Measurements from ENCODE around the gene FZD8.
"Not testable (repeated sequence)": the region's sequence is repeated elsewhere in the genome, so short reads cannot be mapped to it uniquely, and the experiment has no call there.

Gene FZD8, protein sequence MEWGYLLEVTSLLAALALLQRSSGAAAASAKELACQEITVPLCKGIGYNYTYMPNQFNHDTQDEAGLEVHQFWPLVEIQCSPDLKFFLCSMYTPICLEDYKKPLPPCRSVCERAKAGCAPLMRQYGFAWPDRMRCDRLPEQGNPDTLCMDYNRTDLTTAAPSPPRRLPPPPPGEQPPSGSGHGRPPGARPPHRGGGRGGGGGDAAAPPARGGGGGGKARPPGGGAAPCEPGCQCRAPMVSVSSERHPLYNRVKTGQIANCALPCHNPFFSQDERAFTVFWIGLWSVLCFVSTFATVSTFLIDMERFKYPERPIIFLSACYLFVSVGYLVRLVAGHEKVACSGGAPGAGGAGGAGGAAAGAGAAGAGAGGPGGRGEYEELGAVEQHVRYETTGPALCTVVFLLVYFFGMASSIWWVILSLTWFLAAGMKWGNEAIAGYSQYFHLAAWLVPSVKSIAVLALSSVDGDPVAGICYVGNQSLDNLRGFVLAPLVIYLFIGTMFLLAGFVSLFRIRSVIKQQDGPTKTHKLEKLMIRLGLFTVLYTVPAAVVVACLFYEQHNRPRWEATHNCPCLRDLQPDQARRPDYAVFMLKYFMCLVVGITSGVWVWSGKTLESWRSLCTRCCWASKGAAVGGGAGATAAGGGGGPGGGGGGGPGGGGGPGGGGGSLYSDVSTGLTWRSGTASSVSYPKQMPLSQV

DNA sequence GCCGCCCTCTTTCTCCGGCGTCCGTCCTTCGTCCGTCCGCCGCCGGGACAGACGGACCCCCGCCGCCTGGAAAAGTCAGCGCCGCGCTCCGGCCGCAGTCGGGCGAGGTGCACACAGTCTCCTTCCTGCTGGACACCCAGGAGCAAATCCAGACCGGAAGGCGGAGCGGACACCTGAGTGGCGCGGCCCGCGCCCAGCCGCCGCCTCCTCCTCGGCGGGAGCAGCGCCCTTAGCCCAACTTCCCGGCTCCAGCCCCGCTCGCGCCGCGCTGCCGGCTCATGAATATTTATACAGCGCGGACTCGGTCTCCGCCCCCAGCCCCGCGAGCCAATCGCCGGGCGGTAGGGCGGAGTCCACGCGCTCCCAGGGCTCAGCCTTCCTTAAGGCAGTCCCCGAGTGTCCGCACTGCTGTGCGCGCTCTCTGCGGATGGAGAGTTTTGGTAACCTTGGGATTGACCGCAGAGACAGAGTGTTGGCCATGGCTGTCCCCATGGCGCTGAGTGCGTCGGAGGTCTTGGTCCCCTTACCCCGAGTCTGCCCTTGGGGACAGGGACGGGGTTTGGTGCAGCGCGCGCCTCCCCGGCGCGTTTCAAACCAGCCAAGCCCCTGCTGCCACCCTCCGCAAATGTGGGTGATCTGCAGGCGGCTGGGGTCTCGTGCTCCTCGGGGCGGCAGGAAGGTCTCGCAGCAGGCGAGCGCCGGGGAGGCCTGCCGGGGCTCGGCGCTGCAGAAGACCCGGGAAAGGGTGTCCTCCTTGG is at the start of gene FZD8:
FZD8 (minus strand) TSS at position 262 of the 758 bp plus-strand sequence. CDS start 867 bp downstream, outside the sequence.
- peak; percentile 93 for DNase-seq

DNA sequence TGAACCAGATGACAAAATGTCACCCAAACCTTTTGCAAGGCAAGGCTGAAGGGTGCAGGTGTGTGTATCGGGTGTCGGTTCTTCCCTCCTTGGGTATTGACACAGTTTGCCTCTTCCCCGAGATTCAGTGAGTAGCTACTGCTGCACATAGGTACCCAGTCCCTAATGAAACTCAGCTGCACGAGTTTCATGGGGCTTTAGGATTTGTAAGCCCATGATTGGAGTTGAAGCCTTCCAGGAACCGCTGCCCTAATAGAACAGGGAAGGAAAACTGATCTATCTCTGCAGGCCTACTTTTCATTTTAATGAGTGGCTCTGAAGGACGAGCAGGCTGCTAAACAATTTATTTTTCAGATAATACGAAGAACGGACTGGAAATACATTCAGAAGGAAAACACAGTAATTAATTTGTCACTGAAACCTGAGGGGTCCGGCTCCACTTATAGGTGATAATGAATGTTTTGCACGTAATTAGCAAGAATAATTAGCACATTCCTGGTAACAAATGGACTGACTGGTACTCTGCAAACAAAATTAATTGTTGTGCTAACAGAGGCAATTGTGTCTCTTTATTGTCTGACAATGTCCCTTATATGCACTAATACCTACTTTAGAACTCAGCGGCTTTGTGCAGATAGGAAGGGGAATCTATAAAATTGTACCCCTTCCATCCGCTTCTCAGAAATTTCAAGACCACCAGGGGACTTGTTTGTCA is 49.6 kb upstream of the FZD8 start:
- no peak for DNase-seq

DNA sequence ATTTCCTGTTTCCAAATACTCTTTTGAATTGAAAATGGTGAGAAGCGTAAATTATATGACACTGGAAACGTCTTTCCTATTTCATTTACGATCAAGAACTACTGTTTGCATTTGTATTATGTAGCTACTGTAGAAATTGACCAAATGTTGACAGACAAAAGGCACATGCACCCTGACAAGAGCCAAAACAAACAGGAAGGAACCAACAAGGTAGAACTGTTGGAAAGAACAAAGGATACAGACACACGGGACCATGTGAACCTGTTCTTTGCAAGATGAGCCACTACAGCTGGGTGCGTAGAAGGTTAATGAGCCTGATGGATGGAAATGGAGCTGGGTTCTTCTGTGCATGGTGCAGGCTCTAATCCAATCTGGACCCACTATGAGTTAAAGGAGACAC is 48.4 kb upstream of the FZD8 start:
- no peak for DNase-seq

DNA sequence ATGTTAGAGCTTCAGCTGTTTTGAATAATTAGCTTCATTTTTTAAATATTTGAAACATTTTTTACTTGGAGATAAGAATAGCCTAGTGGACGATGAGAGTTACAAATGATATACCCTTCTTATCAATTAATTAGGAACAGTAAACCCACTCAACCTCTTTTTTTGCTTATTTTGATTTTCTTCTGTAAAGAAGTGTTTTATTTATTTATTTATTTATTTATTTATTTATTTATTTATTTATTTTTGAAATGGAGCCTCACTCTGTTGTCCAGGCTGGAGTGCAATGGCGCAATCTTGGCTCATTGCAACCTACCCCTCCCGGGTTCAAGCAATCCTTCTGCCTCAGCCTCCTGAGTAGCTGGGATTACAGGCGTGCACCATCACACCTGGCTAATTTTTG is 43.8 kb upstream of the FZD8 start:
- not testable (repeated sequence) for DNase-seq

DNA sequence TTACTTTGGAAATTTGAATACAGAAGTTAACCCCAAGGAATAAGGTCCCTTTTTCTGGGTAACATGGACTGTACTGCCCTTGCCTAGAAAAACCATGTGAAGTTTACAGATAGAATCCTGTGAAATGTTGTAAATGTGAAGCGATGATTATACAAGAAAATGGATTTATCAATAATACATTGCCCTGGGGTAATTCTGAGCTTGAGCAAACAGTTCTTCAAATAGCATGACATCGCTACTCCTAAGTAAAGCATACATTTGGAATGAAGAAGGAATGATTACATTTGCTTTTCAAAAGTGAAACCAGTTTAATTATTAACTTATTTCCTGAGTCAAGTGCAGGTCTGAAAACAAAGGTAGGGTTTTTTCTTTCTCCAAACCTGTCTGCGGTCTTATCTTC is 43.3 kb upstream of the FZD8 start:
- DNase-seq: no peak

DNA sequence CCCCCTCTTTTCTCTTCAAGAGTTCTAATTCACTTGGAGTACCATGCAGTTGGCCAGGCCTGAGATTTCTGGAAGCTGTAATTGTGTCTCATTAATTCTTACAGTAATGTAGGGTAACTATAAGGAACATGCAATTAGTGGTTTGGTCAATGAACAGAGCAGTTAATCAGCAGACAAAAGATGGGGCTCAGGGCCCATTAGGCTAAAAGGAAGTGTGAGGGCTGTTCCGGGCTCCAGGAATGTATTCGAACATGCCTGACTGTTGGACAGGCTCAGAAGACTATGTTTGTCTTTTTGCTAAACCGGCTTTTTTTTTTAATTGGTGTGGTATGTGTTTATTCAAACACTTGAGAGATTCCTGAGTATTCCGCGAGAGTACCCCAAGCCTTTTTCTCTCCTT is 42.5 kb upstream of the FZD8 start:
- no peak for DNase-seq

DNA sequence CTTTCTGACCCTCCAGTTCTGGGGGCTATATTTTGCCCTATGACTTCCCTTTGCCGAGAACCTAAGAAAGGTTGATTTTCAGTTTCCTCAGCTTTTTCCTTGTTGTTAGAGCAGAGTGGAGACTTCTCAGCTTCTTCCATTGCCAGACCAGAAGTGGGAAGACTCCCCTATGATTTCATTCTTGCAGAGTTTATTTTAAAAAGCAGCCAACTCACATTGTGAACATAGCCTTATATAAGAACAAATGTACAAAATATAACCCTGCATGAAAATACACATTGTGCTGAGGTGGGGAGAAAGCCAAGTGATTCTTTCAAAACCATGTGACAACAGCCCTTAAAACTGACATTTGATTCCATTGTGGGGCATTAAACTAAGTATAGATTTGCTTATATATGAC is 33.8 kb upstream of the FZD8 start:
- no peak for DNase-seq

DNA sequence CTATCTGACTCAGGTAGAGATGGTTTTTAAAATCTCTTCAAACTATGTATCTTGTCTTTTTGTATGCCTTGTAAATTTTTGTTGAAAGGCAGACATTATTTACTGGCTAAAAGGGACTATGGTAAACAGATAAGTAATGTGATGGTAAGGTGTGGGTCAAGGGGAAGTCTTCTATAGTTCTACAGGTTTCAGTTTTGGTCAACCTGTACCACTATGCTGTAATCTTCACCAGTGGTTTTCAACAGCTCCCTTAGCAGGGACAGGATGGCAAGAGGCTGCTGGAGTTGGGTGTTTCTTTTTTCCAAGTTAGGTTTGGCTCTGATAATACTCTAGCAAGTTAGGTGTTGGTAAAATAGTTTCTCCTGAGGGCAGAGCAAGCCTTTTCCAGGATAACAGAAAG is 32.7 kb upstream of the FZD8 start:
- DNase-seq: no peak

DNA sequence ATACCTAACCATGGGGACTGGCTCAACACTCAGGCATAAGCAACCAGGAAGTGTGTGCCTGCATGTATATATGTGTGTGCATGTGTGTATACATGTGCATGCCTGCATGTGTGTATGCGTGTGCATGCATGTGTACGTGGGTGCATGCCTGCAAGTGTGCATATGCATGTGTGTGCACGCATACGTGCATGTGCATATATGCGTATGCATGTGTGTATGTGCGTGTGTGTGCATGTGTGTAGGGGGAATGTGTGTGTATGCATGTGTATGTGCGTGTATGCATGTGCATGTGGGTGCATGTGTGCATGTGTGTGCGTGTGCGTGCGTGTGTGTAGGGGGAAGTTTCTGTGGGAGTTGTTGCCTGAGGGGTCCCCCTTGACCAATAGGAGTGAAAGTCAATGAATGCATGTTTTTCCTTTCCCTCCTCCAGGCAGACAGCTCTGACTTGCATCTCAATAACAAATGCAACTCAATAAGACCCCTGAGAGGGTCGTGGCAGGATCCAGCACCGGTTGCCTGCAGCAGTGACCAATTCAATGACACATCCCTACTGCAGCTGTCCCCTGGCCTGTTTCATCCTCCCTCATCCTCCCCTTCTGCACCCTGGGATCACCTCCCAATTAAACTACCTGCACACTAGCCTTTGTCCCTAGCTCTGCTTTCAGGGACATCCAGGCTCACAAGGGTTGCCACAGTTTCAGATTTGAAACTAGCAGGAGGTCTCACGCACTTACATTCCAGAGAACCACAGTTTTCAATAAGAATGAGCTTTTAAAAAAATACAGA is 27.0 kb upstream of the FZD8 start:
- DNase-seq: no peak

DNA sequence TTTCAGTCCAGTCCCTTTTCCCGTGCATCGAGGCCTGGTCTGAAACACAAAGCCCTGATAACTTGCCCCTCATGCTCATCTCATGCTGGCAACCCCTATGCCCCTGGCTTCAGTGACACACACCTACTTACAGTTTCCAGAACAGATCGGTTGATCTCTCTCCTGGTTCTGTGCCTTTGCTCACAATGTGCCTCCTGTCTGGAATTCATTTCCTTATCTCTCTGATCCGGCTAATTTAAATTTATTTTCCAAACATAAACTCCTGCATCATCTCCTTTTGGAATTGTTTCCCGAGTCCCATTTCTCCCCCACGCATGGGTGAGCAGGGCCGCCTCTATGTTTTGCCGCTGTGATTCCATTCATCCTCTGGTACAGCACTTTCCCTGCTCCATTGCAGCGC is 25.9 kb upstream of the FZD8 start:
- DNase-seq: no peak

DNA sequence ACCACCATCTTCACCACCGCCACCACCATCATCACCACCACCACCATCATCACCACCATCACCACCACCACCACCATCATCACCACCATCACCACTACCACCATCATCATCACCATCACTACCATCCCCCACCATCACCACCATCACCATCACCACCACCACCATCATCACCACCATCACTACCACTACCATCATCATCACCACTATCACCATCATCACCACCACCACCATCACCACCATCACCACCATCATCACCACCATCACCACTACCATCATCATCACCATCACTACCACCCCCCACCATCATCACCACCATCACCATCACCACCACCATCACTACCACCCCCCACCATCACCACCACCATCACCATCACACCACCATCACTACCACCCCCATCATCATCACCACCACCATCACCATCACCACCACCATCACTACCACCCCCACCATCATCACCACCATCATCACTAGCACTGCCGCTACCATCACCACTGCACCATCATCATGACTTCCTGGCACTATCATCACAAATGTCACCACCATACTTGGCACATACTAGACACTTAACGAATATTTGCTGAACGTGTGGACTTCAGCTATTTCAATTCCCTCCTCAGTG is 25.3 kb upstream of the FZD8 start:
- no peak for DNase-seq

DNA sequence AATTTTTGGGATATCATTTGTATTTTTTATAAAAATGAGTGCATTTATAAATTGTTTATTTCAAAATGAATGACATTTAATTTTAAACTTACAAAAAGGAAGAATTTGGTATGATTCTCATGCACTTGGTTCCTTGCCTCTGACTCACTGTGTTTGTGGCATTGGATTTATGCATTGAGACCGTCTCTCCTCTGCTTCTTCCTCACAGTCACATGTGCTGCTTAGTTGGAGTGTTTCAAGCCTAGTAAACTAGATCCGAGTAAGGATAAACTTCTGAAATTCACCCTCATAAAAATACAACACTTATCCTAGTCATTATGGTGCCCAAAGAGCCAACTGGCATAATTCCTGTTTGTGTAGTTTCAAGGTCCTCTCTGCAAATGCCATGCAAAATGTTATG is 19.1 kb upstream of the FZD8 start:
- no peak for DNase-seq

DNA sequence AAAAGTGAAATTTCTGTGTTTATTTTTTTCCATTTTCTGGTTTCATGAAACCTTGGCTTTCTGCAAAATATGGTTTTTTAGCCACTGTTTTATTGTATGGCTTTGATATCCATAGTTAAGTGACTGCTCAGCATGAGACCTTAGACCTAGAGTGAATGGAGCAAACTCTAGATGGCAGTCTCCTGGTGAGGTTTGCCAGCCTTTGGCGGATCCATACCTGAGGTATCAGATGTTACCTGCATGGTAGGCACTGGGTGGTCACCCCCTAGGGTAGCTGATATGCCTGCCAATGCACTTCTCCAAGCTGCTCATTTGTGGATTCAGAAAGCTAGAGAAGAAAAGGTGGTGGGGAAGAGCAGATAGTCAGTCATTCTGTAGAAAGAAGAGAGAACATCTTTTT is 17.4 kb upstream of the FZD8 start:
- no peak for DNase-seq

DNA sequence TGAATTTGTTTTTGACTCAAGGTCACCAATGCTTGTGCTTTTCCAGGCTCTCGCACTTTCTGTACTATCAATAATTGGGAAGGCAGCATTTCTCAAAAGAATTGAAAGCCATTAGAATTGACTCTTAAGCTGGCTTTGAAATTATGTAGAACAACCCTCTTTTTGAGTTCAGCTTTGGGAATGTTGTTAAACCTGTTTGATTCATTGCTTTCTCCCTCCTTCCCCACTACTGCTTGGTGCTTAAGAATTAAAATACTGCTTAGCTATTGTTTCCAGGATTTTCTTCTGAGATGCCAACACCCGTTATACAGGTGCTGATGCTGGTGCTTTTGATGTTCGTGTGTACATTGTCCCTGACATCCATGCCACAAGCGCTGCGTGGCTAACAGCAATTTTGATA is 15.5 kb upstream of the FZD8 start:
- no peak for DNase-seq

DNA sequence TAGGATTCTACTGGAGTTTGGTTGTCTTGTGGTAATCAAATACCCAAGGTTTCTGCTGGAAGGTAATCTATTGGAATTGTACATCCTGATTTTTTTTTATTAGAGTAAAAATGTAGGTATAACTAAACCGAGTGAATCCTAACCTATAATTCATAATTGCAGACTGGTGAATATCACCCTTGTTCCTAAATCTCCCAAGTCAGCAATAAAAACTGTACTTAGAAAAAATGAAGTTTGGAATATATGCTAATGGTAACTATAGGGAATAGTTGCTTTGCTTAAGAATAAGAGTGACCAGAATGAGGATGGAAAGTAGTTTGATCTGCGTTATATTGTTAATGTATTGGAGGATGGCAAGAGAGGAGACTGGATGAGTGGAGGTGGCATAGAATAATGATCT is 10.7 kb upstream of the FZD8 start:
- DNase-seq: no peak

DNA sequence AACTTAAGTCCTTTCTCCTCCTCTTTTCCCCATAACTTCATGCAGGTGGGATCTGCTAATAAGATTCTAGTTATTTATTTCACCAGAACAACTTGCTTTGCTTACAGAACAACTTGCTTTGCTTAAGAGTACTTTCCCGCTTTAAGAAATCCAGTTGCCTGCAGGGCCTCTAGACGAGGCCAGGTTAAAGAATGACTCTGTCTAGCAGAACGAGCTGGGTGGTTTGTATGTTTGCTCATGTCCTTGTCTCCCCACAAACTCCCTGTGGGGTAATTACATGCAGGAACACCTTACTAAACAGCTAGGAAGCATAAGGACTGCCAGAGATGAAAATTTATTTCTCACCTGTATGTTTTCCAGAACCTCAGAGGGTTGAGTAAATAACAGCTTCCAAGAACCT is 8.8 kb upstream of the FZD8 start:
- no peak for DNase-seq

DNA sequence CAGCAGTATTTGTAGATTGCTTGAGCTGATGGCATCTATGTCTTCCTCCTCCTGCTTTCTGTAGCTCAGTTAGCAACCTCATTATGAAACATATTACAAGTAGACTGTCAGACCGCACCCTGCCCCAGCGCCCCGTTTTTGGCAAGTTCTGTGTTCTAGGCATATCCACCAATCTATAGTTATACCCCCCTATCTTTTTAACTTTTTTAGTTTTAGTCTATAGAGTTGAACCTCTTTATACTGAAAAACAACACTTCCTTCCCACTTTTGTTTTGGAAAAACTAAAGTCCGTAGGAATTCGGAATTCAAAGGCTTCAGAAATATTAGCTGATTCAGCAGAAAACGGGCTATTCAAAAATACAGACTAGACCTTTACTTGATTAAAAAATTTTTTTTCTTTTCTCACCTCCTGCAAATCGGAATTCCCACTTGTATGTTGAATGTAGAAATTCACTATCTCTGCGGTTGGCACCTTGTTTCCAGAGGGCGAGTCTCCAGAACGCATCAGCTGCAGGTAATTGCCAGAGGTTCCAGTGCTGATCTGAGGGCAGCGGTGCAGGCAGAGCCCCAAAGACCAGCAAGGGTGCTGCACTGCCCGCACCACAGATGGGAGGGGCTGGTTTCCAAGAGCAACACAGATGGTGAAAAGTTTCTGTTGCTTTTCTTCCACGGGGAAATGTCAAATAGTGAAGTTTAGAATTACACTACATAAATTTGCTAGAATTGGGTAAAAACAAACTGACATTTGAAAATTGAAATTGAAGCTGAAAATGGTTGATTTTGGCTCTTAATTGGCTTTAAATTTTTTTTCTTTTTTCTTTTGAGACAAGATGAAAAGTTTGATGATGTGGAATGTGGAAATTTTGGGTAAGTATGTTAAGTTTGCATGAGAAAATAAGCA is 2.2 kb upstream of the FZD8 start:
- no peak for DNase-seq

DNA sequence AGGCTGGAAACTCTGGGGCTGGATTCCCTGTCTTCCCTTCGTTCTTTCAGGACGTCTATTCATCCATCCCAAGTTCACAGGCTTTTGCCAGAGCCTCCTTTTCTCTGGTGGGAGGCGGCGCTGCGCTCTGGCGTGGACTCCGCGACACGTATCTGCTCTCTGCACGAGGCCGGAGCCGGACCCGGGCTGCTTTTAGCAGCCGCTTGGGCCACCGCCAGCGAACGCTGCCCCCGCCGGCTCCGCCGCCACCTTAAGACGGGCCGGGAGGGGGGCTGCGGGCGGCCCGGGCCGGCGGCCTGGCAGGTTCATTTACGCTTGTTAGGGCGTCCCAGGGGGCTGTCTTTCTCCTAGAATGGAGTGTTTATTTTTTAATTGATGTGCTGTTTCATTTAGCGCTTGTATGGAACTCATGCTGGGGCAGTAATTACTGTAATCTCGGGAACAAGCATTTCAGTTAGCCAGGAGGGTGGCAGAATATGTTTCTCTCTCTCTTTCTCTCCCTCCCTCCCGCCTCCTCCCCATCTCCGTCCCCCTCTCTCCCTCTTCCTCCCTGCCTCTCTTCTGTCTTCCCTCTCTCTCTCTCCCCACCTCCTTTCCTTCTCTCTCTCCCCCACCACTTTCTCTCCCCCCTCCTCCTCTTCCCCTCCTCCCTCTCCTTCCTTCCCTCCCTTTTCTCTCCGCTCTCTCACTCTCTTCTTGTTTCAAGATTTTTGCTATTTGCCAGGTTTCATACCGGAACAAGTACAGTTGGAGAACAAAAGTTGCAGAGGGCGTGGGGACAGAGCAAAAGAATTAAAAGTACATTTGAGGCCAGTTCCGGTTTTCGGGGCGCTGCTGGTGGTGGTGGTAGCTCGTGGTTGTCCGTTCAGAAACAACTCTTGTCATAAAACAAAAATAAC is 1.3 kb upstream of the FZD8 start:
- peak; percentile 24 to 49 for DNase-seq

DNA sequence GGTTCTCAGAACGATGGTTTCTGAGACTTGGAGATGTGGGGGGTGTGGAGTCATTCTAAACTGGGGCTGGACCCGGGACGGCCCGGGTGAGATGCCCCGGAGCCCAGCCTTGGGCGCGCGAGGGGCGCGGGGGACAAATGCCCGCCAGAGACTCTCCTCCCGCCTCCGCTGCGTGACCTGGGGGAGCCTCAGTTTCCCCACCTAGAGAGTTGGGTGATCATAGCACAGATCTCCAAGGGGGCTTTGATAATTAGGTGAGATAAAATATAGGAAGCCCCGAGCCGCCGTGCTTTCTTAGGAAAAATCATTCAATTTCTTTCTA is 658 bp upstream of the FZD8 start:
- no peak for DNase-seq

DNA sequence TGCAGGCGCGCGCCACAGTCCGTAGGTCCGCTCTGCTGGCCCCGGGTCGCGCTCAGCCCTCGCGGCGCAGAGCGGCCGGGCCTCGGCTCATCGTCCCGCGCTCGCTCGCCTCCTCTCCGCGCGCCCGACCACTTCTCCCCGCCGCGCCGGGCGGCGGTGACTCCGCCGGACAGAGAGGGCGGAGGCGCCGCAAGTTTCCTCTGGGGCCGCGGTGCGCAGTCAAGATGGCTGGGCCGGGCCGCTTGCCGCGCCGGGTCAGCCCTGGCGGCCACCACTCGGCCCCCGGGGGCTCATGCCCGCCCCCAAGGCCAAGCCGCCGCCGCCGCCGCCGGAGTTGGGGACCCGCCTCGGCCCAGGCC is 441 bp downstream of the FZD8 start:
- peak in 1 of 2 experiments; percentile 35 for DNase-seq
